ENCODE results near the gene TGFB1.

Gene TGFB1

DNA sequence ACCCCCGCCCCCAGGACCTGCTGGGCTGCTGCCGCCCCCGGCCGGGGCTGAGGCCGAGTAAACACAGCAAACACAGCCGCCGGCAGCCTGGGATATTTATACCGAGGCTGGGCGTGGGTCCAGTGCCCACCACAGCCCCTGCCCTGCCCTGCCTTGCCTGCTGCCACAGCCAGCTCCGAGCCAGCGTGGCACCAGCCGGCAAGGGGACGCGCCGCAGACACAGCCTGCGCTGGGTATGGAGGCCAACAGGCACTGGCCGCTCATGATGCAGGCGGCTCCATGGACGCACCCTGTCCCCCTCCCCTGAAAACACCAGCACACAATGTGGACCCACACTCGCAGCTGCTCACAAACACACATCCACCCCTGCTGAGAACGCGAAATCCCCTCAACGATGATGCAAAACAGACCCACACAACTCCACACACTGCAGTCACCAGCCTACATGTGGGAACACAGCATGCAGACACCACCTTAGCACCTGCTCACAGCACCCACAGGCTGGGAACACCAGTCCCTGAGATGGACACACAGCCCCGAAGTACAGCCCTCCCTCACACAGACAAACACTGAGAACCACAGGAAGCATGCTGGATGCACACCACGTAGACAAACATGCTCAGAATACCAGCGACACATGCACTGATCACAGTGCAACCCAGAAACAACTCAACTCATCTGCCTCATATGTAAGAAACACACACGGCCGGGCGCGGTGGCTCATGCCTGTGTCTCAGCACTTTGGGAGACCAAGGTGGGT, 27.6 kb downstream of the TGFB1 start:
- TF ChIP-seq, protein P1, sequence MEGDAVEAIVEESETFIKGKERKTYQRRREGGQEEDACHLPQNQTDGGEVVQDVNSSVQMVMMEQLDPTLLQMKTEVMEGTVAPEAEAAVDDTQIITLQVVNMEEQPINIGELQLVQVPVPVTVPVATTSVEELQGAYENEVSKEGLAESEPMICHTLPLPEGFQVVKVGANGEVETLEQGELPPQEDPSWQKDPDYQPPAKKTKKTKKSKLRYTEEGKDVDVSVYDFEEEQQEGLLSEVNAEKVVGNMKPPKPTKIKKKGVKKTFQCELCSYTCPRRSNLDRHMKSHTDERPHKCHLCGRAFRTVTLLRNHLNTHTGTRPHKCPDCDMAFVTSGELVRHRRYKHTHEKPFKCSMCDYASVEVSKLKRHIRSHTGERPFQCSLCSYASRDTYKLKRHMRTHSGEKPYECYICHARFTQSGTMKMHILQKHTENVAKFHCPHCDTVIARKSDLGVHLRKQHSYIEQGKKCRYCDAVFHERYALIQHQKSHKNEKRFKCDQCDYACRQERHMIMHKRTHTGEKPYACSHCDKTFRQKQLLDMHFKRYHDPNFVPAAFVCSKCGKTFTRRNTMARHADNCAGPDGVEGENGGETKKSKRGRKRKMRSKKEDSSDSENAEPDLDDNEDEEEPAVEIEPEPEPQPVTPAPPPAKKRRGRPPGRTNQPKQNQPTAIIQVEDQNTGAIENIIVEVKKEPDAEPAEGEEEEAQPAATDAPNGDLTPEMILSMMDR (IDR thresholded peaks at IDR 0.05; ENCODE audit: insufficient read depth, low read depth, low read length, missing control alignments): no peak
- H3K4me3 ChIP-seq (ENCODE audit: low read length): no peak overlapping the region
- DNase-seq (ENCODE audit: low read depth): peak; percentile 39

DNA sequence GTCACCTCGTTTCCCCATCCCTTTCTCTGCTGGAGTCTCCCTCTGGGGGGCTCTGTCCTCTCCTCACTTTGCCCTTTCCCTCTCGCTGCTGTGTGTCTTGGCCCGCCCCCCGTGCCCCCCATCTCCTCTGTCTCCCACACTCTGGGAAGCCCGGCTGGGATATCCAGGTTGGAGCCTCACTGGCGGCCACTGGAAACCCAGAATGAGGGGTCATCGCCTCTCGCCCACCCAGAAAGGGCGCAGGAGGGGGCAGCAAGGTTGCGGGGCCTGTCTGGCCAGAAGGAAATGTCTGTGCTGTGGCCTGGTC, 28.1 kb downstream of the TGFB1 start:
- TF ChIP-seq, protein P1 (IDR thresholded peaks at IDR 0.05; ENCODE audit: insufficient read depth, low read depth, low read length, missing control alignments): no peak
- no peak overlapping the region for H3K4me3 ChIP-seq (ENCODE audit: low read length)
- no peak for DNase-seq (ENCODE audit: low read depth)

- TF ChIP-seq, protein P1 (IDR thresholded peaks at IDR 0.05; ENCODE audit: insufficient read depth, low read depth, low read length, missing control alignments): no peak
- H3K4me3 ChIP-seq (ENCODE audit: low read length): no peak overlapping the region
- peak; percentile 76 for DNase-seq (ENCODE audit: low read depth)
These were observed 28.6 kb downstream of the TGFB1 start for GRCh38 chr19:41324921-41325639.

DNA sequence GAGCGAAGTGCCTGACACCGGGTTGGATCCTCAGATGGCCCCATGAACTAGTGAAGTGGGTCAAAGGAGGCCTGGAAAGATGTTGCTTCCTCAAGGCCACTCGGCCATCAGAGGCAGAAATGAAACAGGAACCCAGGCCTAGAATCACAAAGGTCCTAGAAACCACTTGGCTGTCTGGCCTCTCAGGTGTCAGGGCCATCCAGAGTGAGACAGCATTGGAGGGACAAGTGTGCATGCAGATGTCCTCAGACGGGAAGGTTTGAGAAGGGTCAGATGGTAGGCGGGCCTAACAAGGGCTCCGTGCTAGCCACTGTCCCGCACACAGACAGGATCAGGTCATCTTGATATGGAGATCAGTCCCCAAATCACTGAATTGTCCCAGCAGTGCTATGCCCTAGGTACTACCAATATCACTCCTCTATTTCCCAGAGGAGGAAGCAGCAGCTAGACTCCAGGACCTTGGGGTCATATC, 29.5 kb downstream of the TGFB1 start:
- no peak for DNase-seq (ENCODE audit: low read depth)
- TF ChIP-seq, protein P1 (IDR thresholded peaks at IDR 0.05; ENCODE audit: insufficient read depth, low read depth, low read length, missing control alignments): no peak
- no peak overlapping the region for H3K4me3 ChIP-seq (ENCODE audit: low read length)

- DNase-seq (ENCODE audit: low read depth): peak; percentile 70
- TF ChIP-seq, protein P1 (IDR thresholded peaks at IDR 0.05; ENCODE audit: insufficient read depth, low read depth, low read length, missing control alignments): no peak
- no peak overlapping the region for H3K4me3 ChIP-seq (ENCODE audit: low read length)
These were observed 30.1 kb downstream of the TGFB1 start for GRCh38 chr19:41323430-41324125.

GRCh38 chr19:41323023-41323422, 30.7 kb downstream of the TGFB1 start:
- DNase-seq (ENCODE audit: low read depth): no peak
- TF ChIP-seq, protein P1 (IDR thresholded peaks at IDR 0.05; ENCODE audit: insufficient read depth, low read depth, low read length, missing control alignments): no peak
- no peak overlapping the region for H3K4me3 ChIP-seq (ENCODE audit: low read length)

All from epithelial cell of esophagus (primary cell).